DOHH2 (cell line): ENCODE data around the gene SLC17A9.

Experiments
- H3F3A ChIP-seq: fragments of 200-600 bp; sonication (generic), shearing (Covaris generic); 2 replicates; pipeline ENCODE4 v1.6.0; 2016; ENCODE audit warnings: antibody characterized with exemption, mild to moderate bottlenecking; ENCODE audit not compliant: control insufficient read depth, insufficient read depth
- H3K27ac ChIP-seq: fragments of 200-600 bp; sonication (generic); 2 replicates; pipeline ENCODE4 v1.5.1; 2014; ENCODE audit warnings: low read depth, mild to moderate bottlenecking, low read length, moderate library complexity
- H3K27me3 ChIP-seq: fragments of 200-600 bp; sonication (generic); 2 replicates; pipeline ENCODE4 v1.6.1; 2014; ENCODE audit warnings: mild to moderate bottlenecking, low read length, mixed read lengths; ENCODE audit not compliant: control insufficient read depth
- H3K36me3 ChIP-seq: fragments of 200-600 bp; sonication (generic); 2 replicates; pipeline ENCODE4 v1.6.1; 2014; ENCODE audit warnings: mild to moderate bottlenecking, low read length, moderate library complexity, mixed read lengths; ENCODE audit not compliant: control insufficient read depth
- H3K4me1 ChIP-seq: fragments of 200-600 bp; sonication (generic); 2 replicates; pipeline ENCODE4 v1.6.1; 2014; ENCODE audit warnings: mild to moderate bottlenecking, low read length, mixed read lengths; ENCODE audit not compliant: control insufficient read depth
- H3K4me2 ChIP-seq: fragments of 200-600 bp; sonication (generic); 2 replicates; pipeline ENCODE4 v1.6.0; 2014; ENCODE audit warnings: mild to moderate bottlenecking, low read length, moderate library complexity
- H3K4me3 ChIP-seq: fragments of 200-600 bp; sonication (generic); 2 replicates; pipeline ENCODE4 v1.5.1; 2014; ENCODE audit warnings: mild to moderate bottlenecking, low read length, mixed read lengths
- H3K79me2 ChIP-seq: fragments of 200-600 bp; sonication (generic); 2 replicates; pipeline ENCODE4 v1.6.1; 2014; ENCODE audit warnings: mild to moderate bottlenecking, low read length, mixed read lengths; ENCODE audit not compliant: control insufficient read depth
- H3K9me2 ChIP-seq: fragments of 200-600 bp; sonication (generic); replicated peaks from 2 replicates; pipeline ENCODE4 v1.6.1; 2014; ENCODE audit warnings: mild to moderate bottlenecking, low read length, mixed read lengths; ENCODE audit not compliant: control insufficient read depth
- H3K9me3 ChIP-seq: fragments of 200-600 bp; sonication (generic); 2 replicates; pipeline ENCODE4 v1.6.1; 2014; ENCODE audit warnings: antibody characterized with exemption, low read length, mixed read lengths; ENCODE audit not compliant: control insufficient read depth, insufficient read depth
- H4K20me1 ChIP-seq: fragments of 200-600 bp; sonication (generic); 2 replicates; pipeline ENCODE4 v1.6.0; 2014; ENCODE audit warnings: low read depth, mild to moderate bottlenecking, antibody characterized with exemption, low read length, moderate library complexity; ENCODE audit not compliant: control insufficient read depth, insufficient read depth
- EZH2phosphoT487 ChIP-seq: fragments of 200-600 bp; sonication (generic); IDR thresholded peaks from 2 replicates; pipeline ENCODE4 v1.6.1; 2017; ENCODE audit warnings: borderline replicate concordance, mild to moderate bottlenecking, antibody characterized with exemption, low read length, moderate library complexity, mixed read lengths
- TF ChIP-seq, protein P1 (sequence below): fragments of 200-600 bp; sonication (generic); IDR thresholded peaks from one replicate; pipeline ENCODE4 v1.5.1; 2014; ENCODE audit warnings: antibody characterized with exemption, mild to moderate bottlenecking, low read depth, low read length; ENCODE audit not compliant: poor library complexity, severe bottlenecking

Gene SLC17A9

GRCh38 chr20:63000036-63000435 is 47.5 kb downstream of the SLC17A9 start:
- TF ChIP-seq, protein P1, sequence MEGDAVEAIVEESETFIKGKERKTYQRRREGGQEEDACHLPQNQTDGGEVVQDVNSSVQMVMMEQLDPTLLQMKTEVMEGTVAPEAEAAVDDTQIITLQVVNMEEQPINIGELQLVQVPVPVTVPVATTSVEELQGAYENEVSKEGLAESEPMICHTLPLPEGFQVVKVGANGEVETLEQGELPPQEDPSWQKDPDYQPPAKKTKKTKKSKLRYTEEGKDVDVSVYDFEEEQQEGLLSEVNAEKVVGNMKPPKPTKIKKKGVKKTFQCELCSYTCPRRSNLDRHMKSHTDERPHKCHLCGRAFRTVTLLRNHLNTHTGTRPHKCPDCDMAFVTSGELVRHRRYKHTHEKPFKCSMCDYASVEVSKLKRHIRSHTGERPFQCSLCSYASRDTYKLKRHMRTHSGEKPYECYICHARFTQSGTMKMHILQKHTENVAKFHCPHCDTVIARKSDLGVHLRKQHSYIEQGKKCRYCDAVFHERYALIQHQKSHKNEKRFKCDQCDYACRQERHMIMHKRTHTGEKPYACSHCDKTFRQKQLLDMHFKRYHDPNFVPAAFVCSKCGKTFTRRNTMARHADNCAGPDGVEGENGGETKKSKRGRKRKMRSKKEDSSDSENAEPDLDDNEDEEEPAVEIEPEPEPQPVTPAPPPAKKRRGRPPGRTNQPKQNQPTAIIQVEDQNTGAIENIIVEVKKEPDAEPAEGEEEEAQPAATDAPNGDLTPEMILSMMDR = no peak
- no peak for TF ChIP-seq EZH2phosphoT487
- H3K36me3 ChIP-seq = no peaks in the 10 kb centered on the region
- no peak overlapping the region for H3K27ac ChIP-seq
- H3K4me2 ChIP-seq = no peak overlapping the region
- H3K4me1 ChIP-seq = no peaks in the 10 kb centered on the region
- no peaks in the 10 kb centered on the region for H3K9me2 ChIP-seq
- H4K20me1 ChIP-seq = no peaks in the 10 kb centered on the region
- H3K27me3 ChIP-seq = peaks cover 36% of the 10 kb centered on the region
- H3F3A ChIP-seq = 0 out of 2 replicates have a peak, but pooled peaks cover 4% of the 10 kb centered on the region
- no peaks in the 10 kb centered on the region for H3K79me2 ChIP-seq
- H3K4me3 ChIP-seq = no peak overlapping the region
- no peaks in the 10 kb centered on the region for H3K9me3 ChIP-seq

- 0 out of 2 replicates have a peak, but pooled peaks cover 4% of the 10 kb centered on the region for H3F3A ChIP-seq
- no peak overlapping the region for H3K4me2 ChIP-seq
- TF ChIP-seq, protein P1 = no peak
- H3K27me3 ChIP-seq = peaks cover 41% of the 10 kb centered on the region
- no peaks in the 10 kb centered on the region for H3K9me3 ChIP-seq
- H3K36me3 ChIP-seq = no peaks in the 10 kb centered on the region
- no peaks in the 10 kb centered on the region for H3K79me2 ChIP-seq
- no peaks in the 10 kb centered on the region for H3K9me2 ChIP-seq
- H3K27ac ChIP-seq = no peak overlapping the region
- H4K20me1 ChIP-seq = no peaks in the 10 kb centered on the region
- no peak overlapping the region for H3K4me3 ChIP-seq
- no peaks in the 10 kb centered on the region for H3K4me1 ChIP-seq
These were observed 48.4 kb downstream of the SLC17A9 start for GRCh38 chr20:63000958-63001357.

GRCh38 chr20:63002511-63002910 is 50.0 kb downstream of the SLC17A9 start:
- Histone ChIP-seq H3K9me2 (no peaks in the 10 kb centered on the region), H3F3A (0 out of 2 replicates have a peak, but pooled peaks cover 4% of the 10 kb centered on the region), H3K4me1 (no peaks in the 10 kb centered on the region), H3K4me2 (no peak overlapping the region), H3K4me3 (no peak overlapping the region), H3K79me2 (no peaks in the 10 kb centered on the region), H3K36me3 (no peaks in the 10 kb centered on the region), H3K27me3 (peaks cover 41% of the 10 kb centered on the region), H3K9me3 (no peaks in the 10 kb centered on the region), H3K27ac (no peak overlapping the region), H4K20me1 (no peaks in the 10 kb centered on the region)
- TF ChIP-seq EZH2phosphoT487 = no peak
- TF ChIP-seq, protein P1 = no peak

- no peaks in the 10 kb centered on the region for H3K79me2 ChIP-seq
- TF ChIP-seq, protein P1 = no peak
- TF ChIP-seq EZH2phosphoT487 = no peak
- H3F3A ChIP-seq = 0 out of 2 replicates have a peak, but pooled peaks cover 4% of the 10 kb centered on the region
- H3K9me2 ChIP-seq = no peaks in the 10 kb centered on the region
- no peaks in the 10 kb centered on the region for H3K36me3 ChIP-seq
- no peak overlapping the region for H3K27ac ChIP-seq
- no peak overlapping the region for H3K4me2 ChIP-seq
- no peaks in the 10 kb centered on the region for H4K20me1 ChIP-seq
- no peak overlapping the region for H3K4me3 ChIP-seq
- peaks cover 2% of the 10 kb centered on the region for H3K4me1 ChIP-seq
- no peaks in the 10 kb centered on the region for H3K9me3 ChIP-seq
- peaks cover 41% of the 10 kb centered on the region for H3K27me3 ChIP-seq
These were observed 51.0 kb downstream of the SLC17A9 start for GRCh38 chr20:63003546-63003945.
